A673 (cell line): ENCODE results near the gene VTI1A.

ENCODE experiments used
- EZH2 ChIP-seq: fragments of 200-600 bp; sonication (generic); IDR thresholded peaks from 2 replicates; pipeline ENCODE4 v1.6.1; 2017; ENCODE audit warnings: borderline replicate concordance, low read depth, mild to moderate bottlenecking, mixed read lengths, antibody characterized with exemption, low read length; ENCODE audit not compliant: poor library complexity, severe bottlenecking
- TF ChIP-seq, protein P1 (sequence below): fragments of 300-800, 200-600 bp; sonication (generic); conservative IDR thresholded peaks from 2 replicates; pipeline ENCODE4 v1.5.1; 2017; ENCODE audit warnings: low read depth, mild to moderate bottlenecking, antibody characterized with exemption, low read length, moderate library complexity, mixed read lengths

GRCh38 chr10:112831859-112832258 is 384.8 kb downstream of the VTI1A start:
- TF ChIP-seq, protein P1, sequence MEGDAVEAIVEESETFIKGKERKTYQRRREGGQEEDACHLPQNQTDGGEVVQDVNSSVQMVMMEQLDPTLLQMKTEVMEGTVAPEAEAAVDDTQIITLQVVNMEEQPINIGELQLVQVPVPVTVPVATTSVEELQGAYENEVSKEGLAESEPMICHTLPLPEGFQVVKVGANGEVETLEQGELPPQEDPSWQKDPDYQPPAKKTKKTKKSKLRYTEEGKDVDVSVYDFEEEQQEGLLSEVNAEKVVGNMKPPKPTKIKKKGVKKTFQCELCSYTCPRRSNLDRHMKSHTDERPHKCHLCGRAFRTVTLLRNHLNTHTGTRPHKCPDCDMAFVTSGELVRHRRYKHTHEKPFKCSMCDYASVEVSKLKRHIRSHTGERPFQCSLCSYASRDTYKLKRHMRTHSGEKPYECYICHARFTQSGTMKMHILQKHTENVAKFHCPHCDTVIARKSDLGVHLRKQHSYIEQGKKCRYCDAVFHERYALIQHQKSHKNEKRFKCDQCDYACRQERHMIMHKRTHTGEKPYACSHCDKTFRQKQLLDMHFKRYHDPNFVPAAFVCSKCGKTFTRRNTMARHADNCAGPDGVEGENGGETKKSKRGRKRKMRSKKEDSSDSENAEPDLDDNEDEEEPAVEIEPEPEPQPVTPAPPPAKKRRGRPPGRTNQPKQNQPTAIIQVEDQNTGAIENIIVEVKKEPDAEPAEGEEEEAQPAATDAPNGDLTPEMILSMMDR: no peak
- no peak for TF ChIP-seq EZH2
